GM12873 (cell line): ENCODE data around the gene GLRA3.

Experiments used
- CTCF ChIP-seq: IDR thresholded peaks from 2 replicates; pipeline ENCODE4 v1.5.1; 2012; ENCODE audit warnings: low read depth, mild to moderate bottlenecking, moderate library complexity, low read length, control low read depth; ENCODE audit not compliant: insufficient read depth; ENCODE audit errors: missing control alignments

The GLRA3 gene

GRCh38 chr4:174697202-174697601, 131.8 kb downstream of the GLRA3 start:
- TF ChIP-seq CTCF, result no peak

- no peak for TF ChIP-seq CTCF
These were observed 132.4 kb downstream of the GLRA3 start for GRCh38 chr4:174696657-174697056.

- no peak for TF ChIP-seq CTCF
These were observed 138.4 kb downstream of the GLRA3 start for GRCh38 chr4:174690665-174691064.

GRCh38 chr4:174689618-174690017, 139.4 kb downstream of the GLRA3 start:
- no peak for TF ChIP-seq CTCF

- TF ChIP-seq CTCF, result no peak
These were observed 142.2 kb downstream of the GLRA3 start for GRCh38 chr4:174686826-174687225.

GRCh38 chr4:174681723-174682300, 147.2 kb downstream of the GLRA3 start:
- TF ChIP-seq CTCF, result no peak

- TF ChIP-seq CTCF, result no peak
These were observed 154.7 kb downstream of the GLRA3 start for GRCh38 chr4:174674305-174674840.
